Measurements from ENCODE around the gene DRAXIN. TPM values are rescaled to one million over a fixed set of nuclear protein-coding genes. Genes with fewer than 3 reads are reported as not detected.

The DRAXIN gene
- total RNA-seq, 2 experiments from 2014 or later: 3.5 to 4.1 TPM

DNA sequence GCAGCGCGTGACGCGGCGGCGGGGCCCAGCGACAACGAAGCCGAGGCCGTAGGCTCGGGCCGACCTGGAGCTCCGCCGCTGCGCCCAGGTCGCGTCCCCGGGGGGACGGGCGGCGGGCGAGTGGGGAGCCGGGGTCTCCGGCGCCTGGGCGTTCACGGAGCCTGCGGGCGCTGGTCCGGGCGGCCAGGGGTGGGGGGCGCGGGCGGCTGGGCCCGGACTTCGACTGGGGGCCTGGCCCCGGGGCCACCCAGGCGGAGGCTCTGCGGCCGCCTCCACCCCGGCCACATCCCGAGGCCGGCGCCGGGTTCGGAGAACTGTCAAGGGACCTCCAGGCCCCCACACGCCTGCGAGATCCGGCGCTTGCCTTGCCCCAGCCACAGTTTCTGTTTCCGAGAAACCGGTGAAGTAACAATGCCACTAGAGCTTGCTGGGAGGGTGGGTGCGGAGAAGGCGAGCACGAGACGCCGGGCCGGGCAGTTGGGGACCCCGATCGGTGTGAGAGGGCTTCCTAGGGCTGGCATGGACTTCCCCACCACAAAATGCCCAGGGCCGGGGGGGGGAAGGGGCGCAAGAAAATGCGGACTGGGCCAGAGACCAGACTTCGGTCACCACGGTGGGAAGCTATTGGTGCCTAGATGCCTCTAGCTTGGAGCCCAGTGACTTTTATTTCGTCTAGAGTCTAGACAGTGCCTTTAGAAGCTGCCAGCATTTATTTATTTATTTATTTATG, 27.0 kb upstream of the DRAXIN start:
- DNase-seq: peak; percentile 84
- H3K27ac Mint-ChIP-seq: peak overlapping the region; percentile 89
- peak overlapping the region; percentile 89 for H3K4me3 Mint-ChIP-seq
- H3K27me3 Mint-ChIP-seq: no peaks in the 10 kb centered on the region
- peaks cover 27% of the 10 kb centered on the region for H3K36me3 Mint-ChIP-seq
- no peaks in the 10 kb centered on the region for H3K9me3 Mint-ChIP-seq
- peak; percentile 82 for ATAC-seq (ENCODE audit: low read depth)
- POLR2A ChIA-PET: interaction anchor here (0.6 to 5.8 kb wide), 31 partner anchors 9 to 866 kb away, joined by 3 to 86 read pairs (median 5); partner anchors contain the start of genes AGTRAP, CLCN6, DRAXIN and FBXO2
- peaks cover 17% of the 10 kb centered on the region for H3K4me1 Mint-ChIP-seq

GRCh38 chr1:11668516-11668915, 23.0 kb upstream of the DRAXIN start:
- Mint-ChIP-seq H3K36me3 (peaks cover 23% of the 10 kb centered on the region), H3K27me3 (no peaks in the 10 kb centered on the region), H3K4me3 (no peak overlapping the region), H3K9me3 (no peaks in the 10 kb centered on the region), H3K4me1 (peaks cover 15% of the 10 kb centered on the region), H3K27ac (no peak overlapping the region)
- no peak for DNase-seq
- POLR2A ChIA-PET: interaction anchor here (1.2 kb wide), 1 partner anchor 12 kb away, joined by 3 read pairs; no protein-coding TSS in a partner anchor
- ATAC-seq (ENCODE audit: low read depth): no peak

GRCh38 chr1:11670747-11671146, 20.8 kb upstream of the DRAXIN start:
- H3K4me3 Mint-ChIP-seq: no peak overlapping the region
- ATAC-seq (ENCODE audit: low read depth) (no peak), DNase-seq (no peak)
- no peak overlapping the region for H3K27ac Mint-ChIP-seq
- H3K27me3 Mint-ChIP-seq: no peaks in the 10 kb centered on the region
- H3K9me3 Mint-ChIP-seq: no peaks in the 10 kb centered on the region
- H3K36me3 Mint-ChIP-seq: peaks cover 24% of the 10 kb centered on the region
- H3K4me1 Mint-ChIP-seq: peaks cover 12% of the 10 kb centered on the region
- POLR2A ChIA-PET: interaction anchor here (1.4 kb wide), 1 partner anchor 49 kb away, joined by 4 read pairs; no protein-coding TSS in a partner anchor

- H3K9me3 Mint-ChIP-seq: no peaks in the 10 kb centered on the region
- H3K4me3 Mint-ChIP-seq: no peak overlapping the region
- no peaks in the 10 kb centered on the region for H3K27me3 Mint-ChIP-seq
- H3K4me1 Mint-ChIP-seq: peaks cover 9% of the 10 kb centered on the region
- H3K27ac Mint-ChIP-seq: no peak overlapping the region
- ATAC-seq (ENCODE audit: low read depth) (no peak), DNase-seq (no peak)
- POLR2A ChIA-PET: interaction anchor here (1.4 to 2.2 kb wide), 2 partner anchors 10 to 49 kb away, joined by 4 to 7 read pairs; partner anchors contain the start of gene MAD2L2
- peaks cover 21% of the 10 kb centered on the region for H3K36me3 Mint-ChIP-seq
These were observed 20.3 kb upstream of the DRAXIN start for GRCh38 chr1:11671205-11671543.

- H3K36me3 Mint-ChIP-seq: peaks cover 21% of the 10 kb centered on the region
- no peak overlapping the region for H3K27ac Mint-ChIP-seq
- peaks cover 8% of the 10 kb centered on the region for H3K4me1 Mint-ChIP-seq
- no peak overlapping the region for H3K4me3 Mint-ChIP-seq
- DNase-seq (no peak), ATAC-seq (ENCODE audit: low read depth) (no peak)
- no peaks in the 10 kb centered on the region for H3K27me3 Mint-ChIP-seq
- POLR2A ChIA-PET: interaction anchor here (1.1 to 3.6 kb wide), 4 partner anchors 7 to 236 kb away, joined by 3 to 22 read pairs (median 6); partner anchors contain the start of genes FBXO6 and MAD2L2
- no peaks in the 10 kb centered on the region for H3K9me3 Mint-ChIP-seq
These were observed 19.8 kb upstream of the DRAXIN start for GRCh38 chr1:11671544-11672286.

DNA sequence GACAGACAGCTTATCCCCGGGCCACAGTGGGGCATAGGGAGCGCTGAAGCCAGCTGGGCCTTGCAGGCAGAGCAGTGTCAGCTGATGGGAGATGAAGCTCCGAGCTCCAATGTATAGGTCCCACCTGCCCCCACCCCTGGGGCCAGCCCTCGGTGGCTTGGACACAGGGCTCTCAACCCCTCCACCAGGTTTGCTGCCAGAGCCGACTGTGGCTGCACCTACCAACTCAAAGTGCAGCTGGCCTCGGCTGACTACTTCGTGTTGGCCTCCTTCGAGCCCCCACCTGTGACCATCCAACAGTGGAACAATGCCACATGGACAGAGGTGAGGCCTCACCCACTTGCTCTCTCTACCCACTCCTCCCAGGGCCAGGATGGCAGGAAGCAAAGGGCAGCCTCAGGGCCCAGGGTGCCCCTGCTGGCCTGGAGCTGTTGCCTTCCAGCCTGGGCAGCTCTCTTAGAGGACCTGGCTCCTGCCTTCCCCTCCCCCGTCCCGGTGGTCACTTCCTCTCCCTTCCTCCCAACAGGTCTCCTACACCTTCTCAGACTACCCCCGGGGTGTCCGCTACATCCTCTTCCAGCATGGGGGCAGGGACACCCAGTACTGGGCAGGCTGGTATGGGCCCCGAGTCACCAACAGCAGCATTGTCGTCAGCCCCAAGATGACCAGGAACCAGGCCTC, 18.3 kb upstream of the DRAXIN start:
- Mint-ChIP-seq H3K4me1 (peaks cover 5% of the 10 kb centered on the region), H3K36me3 (peaks cover 16% of the 10 kb centered on the region), H3K27me3 (no peaks in the 10 kb centered on the region), H3K4me3 (no peak overlapping the region), H3K9me3 (no peaks in the 10 kb centered on the region), H3K27ac (no peak overlapping the region)
- DNase-seq (no peak), ATAC-seq (ENCODE audit: low read depth) (no peak)
- POLR2A ChIA-PET: interaction anchor here (0.8 to 3.6 kb wide), 7 partner anchors 8 to 234 kb away, joined by 3 to 22 read pairs (median 5); partner anchors contain the start of genes CLCN6, FBXO6, MAD2L2 and MTHFR

GRCh38 chr1:11674488-11674887, 17.0 kb upstream of the DRAXIN start:
- H3K27ac Mint-ChIP-seq: no peak overlapping the region
- DNase-seq (no peak), ATAC-seq (ENCODE audit: low read depth) (no peak)
- no peak overlapping the region for H3K4me3 Mint-ChIP-seq
- H3K9me3 Mint-ChIP-seq: no peaks in the 10 kb centered on the region
- POLR2A ChIA-PET: interaction anchor here (1.1 to 3.6 kb wide), 2 partner anchors 10 to 11 kb away, joined by 3 to 22 read pairs; partner anchors contain the start of gene FBXO6
- peaks cover 8% of the 10 kb centered on the region for H3K4me1 Mint-ChIP-seq
- H3K36me3 Mint-ChIP-seq: peaks cover 18% of the 10 kb centered on the region
- no peaks in the 10 kb centered on the region for H3K27me3 Mint-ChIP-seq

DNA sequence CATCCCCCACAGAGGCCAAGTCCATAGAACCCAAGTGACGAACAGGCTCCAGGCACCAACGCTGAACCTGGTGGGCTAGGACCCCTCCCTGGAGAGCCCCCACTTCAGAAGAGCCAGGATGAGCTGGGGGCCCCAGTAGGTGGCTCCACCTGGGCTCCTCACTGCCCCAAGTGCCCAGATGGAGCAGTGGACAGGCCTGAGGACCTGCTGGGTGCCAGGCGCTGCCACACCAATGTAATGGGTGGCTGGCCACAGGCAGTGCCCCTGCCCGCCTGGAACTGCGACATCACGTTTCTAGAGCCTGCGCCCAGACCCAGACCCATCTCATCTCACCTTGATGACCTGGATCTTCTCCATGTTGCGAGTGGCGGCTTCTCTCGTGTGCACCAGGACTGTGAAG, 16.2 kb upstream of the DRAXIN start:
- POLR2A ChIA-PET: interaction anchor here (3.6 kb wide), 1 partner anchor 11 kb away, joined by 22 read pairs; the partner anchor contains the start of gene FBXO6
- Mint-ChIP-seq H3K36me3 (peaks cover 18% of the 10 kb centered on the region), H3K27me3 (no peaks in the 10 kb centered on the region), H3K4me3 (no peak overlapping the region), H3K27ac (no peak overlapping the region), H3K9me3 (no peaks in the 10 kb centered on the region), H3K4me1 (peaks cover 11% of the 10 kb centered on the region)
- no peak for DNase-seq
- no peak for ATAC-seq (ENCODE audit: low read depth)

GRCh38 chr1:11676386-11677103, 15.0 kb upstream of the DRAXIN start:
- Mint-ChIP-seq H3K4me1 (peaks cover 11% of the 10 kb centered on the region), H3K27ac (no peak overlapping the region), H3K4me3 (no peak overlapping the region), H3K9me3 (no peaks in the 10 kb centered on the region), H3K27me3 (no peaks in the 10 kb centered on the region), H3K36me3 (peaks cover 15% of the 10 kb centered on the region)
- DNase-seq (no peak), ATAC-seq (ENCODE audit: low read depth) (no peak)
- POLR2A ChIA-PET: interaction anchor here (1.0 to 2.0 kb wide), 4 partner anchors 9 to 60 kb away, joined by 4 to 11 read pairs (median 8); partner anchors contain the start of gene FBXO6

GRCh38 chr1:11678442-11678841, 13.1 kb upstream of the DRAXIN start:
- Mint-ChIP-seq H3K9me3 (no peaks in the 10 kb centered on the region), H3K27me3 (peaks cover 2% of the 10 kb centered on the region), H3K27ac (no peak overlapping the region), H3K4me1 (peaks cover 15% of the 10 kb centered on the region), H3K4me3 (no peak overlapping the region), H3K36me3 (peaks cover 12% of the 10 kb centered on the region)
- DNase-seq: no peak
- POLR2A ChIA-PET: interaction anchor here (0.5 to 2.0 kb wide), 5 partner anchors 13 to 936 kb away, joined by 3 to 11 read pairs (median 3); partner anchors contain the start of gene FBXO6
- no peak for ATAC-seq (ENCODE audit: low read depth)

GRCh38 chr1:11680270-11681070, 11.0 kb upstream of the DRAXIN start:
- peak; percentile 5 for ATAC-seq (ENCODE audit: low read depth)
- POLR2A ChIA-PET: interaction anchor here (0.6 to 3.0 kb wide), 9 partner anchors 8 to 338 kb away, joined by 3 to 24 read pairs (median 10); partner anchors contain the start of gene FBXO6
- peak overlapping the region; percentile 87 for H3K4me3 Mint-ChIP-seq

More at GRCh38 chr1:11680270-11681070, 11.0 kb upstream of the DRAXIN start:
- DNase-seq: no peak
- Mint-ChIP-seq H3K4me1 (peaks cover 15% of the 10 kb centered on the region), H3K27ac (peak overlapping the region; percentile 79), H3K9me3 (no peaks in the 10 kb centered on the region), H3K36me3 (peaks cover 10% of the 10 kb centered on the region), H3K27me3 (peaks cover 13% of the 10 kb centered on the region)
